ENCODE measurements around the gene TMOD1.
"Not testable (repeated sequence)": the region's sequence is repeated elsewhere in the genome, so short reads cannot be mapped to it uniquely, and the experiment has no call there.

TMOD1 gene

GRCh38 chr9:97601228-97601898 lies 99.9 kb downstream of the TMOD1 start:
- no peak for DNase-seq

- no peak for DNase-seq
These were observed 101.0 kb downstream of the TMOD1 start for GRCh38 chr9:97602430-97602829.

GRCh38 chr9:97604901-97605645 lies 103.6 kb downstream of the TMOD1 start:
- DNase-seq: no peak

GRCh38 chr9:97615439-97616072 lies 114.1 kb downstream of the TMOD1 start:
- DNase-seq: peak; percentile 7

GRCh38 chr9:97617939-97618416 lies 116.5 kb downstream of the TMOD1 start:
- no peak for DNase-seq

- not testable (repeated sequence) for DNase-seq
These were observed 118.6 kb downstream of the TMOD1 start for GRCh38 chr9:97620063-97620462.

- not testable (repeated sequence) for DNase-seq
These were observed 121.0 kb downstream of the TMOD1 start for GRCh38 chr9:97622483-97622882.

GRCh38 chr9:97623946-97624345 lies 122.5 kb downstream of the TMOD1 start:
- DNase-seq: no peak

GRCh38 chr9:97625620-97626019 lies 124.2 kb downstream of the TMOD1 start:
- no peak for DNase-seq

- no peak for DNase-seq
These were observed 126.2 kb downstream of the TMOD1 start for GRCh38 chr9:97627624-97628023.

GRCh38 chr9:97628668-97629067 lies 127.2 kb downstream of the TMOD1 start:
- DNase-seq: no peak

- no peak for DNase-seq
These were observed 127.7 kb downstream of the TMOD1 start for GRCh38 chr9:97629156-97629555.

GRCh38 chr9:97630591-97630990 lies 129.1 kb downstream of the TMOD1 start:
- no peak for DNase-seq

GRCh38 chr9:97632248-97632984 lies 130.9 kb downstream of the TMOD1 start:
- no peak for DNase-seq

- DNase-seq: peak; percentile 92
These were observed 131.8 kb downstream of the TMOD1 start, which contains the start of the genes NCBP1 and TSTD2 for GRCh38 chr9:97632985-97633858. TSS of gene NCBP1 (plus strand) at chr9:97633821. CDS start at chr9:97633882, 61 bp downstream. TSS of gene TSTD2 (minus strand) at chr9:97633368. CDS start at chr9:97627562, 5,806 bp downstream.

GRCh38 chr9:97633859-97634490 lies 132.5 kb downstream of the TMOD1 start:
- no peak for DNase-seq

GRCh38 chr9:97635026-97635425 lies 133.6 kb downstream of the TMOD1 start:
- DNase-seq: no peak

- DNase-seq: no peak
These were observed 135.4 kb downstream of the TMOD1 start for GRCh38 chr9:97636903-97637302.

GRCh38 chr9:97638666-97639065 lies 137.2 kb downstream of the TMOD1 start:
- DNase-seq: no peak

- DNase-seq: no peak
These were observed 138.9 kb downstream of the TMOD1 start for GRCh38 chr9:97640325-97640724.

GRCh38 chr9:97645720-97646119 lies 144.3 kb downstream of the TMOD1 start:
- no peak for DNase-seq

All from SHP77 treated with DMSO at 0.1 percent for 48 hours (cell line).